ENCODE data around the gene FBXW5.

The FBXW5 gene

DNA sequence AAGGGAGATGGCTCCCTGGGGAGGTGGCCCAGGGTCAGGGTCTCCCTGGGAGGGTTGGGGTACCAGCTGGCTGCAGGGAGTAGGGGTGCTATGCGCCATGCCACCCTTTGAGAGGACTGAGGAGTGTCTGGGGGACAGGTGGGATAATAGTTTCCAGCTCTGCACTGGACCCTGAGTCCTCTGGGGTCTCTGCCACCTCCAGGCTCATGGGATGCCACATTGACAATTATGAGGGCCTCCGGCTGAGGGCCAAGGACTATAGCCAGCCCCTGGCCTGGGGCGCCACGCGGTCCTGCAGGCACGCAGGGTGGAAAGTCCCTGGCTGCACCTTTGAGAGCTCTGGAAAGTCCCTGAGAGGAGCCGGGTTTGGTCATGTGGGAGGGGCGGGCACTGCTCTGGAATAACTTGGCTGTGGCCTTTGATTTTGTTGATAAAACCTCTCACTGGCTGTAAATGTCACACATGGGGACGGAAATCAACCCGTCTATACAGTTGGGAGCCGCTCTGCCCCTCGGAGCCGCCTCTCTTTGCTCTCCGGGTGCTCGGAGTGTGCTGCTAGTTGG is 42.2 kb downstream of the FBXW5 start:
- peak; percentile 88 to 89 for ATAC-seq

DNA sequence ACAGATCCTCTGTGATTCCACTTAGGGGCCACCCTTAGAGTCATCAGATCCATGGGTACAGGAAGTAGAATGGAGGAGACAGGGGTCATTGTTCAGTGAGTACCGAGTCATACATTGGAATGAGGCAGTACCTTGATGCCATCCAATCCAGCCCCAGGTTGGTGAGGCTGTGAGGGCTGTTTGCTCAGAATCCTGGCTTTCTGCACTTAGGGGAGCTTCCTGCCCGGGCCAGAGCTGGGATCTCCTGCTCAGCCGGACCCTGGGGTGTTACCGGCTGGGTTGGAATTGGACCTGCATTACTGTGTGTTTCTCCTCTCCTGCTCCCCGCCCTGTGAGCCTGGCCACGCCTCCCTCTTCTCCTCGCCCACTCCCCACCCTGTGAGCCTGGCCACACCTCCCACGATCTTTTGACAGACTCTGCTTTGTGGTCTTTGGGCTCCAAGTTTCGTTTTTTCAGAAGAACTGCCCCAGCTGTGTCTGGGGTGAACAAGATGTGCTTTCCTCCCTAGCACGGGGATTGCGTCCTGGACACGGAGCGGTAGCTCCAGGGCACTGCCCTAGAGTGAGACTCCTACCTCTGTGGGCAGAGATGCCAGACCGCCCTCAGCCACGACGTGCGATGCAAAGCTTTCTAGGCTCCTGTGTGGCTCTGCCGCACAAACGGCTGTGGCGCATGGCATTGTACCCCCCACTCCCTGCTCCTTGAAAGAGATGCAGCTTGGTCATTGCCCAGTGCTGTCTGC is 42.9 kb downstream of the FBXW5 start:
- ATAC-seq = peak; percentile 68 to 73

DNA sequence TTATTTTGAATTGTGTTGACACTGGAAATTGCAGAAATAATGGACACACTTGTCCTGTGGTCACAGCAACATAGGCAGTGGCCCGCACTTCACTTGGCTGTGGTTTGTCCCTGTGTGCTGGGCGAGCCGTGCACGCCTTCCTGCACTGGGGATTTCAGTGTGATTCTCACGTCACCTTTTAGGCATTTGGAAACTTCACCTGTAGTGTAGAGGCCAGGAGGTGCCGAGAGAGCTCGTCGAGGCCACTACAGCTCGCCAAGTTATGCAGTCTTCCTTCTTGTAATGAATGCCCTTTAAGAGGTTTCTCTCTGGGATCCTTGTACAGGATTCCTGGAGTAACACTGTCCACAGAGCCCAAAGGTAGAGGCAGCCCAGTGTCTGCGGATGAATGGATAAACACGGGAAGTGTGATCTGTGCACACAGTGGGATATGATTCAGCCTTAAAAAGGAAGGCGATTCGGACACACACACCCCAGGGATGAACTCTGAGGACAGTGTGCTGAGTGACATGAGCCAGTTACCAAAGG is 43.5 kb downstream of the FBXW5 start:
- ATAC-seq = no peak

DNA sequence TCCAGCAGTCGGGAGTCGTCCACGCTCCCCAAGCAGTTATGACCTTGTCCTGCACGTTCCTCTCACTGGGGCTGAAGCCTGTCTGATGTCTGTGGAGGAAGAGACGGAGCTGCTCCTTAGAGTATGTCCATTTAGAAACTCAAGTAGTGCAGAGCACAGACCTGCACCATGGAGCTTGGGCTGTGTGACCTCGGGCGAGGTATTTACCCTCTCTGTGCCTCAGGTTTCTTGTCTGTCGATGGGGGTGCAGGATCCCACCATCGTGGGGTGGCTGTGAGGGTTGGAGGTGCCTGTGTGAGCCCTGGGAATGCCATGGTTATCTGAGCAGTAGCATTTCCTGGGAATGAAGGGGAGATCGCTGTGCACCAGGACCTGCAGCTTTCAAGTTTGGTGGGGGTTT is 44.0 kb downstream of the FBXW5 start:
- ATAC-seq = no peak

DNA sequence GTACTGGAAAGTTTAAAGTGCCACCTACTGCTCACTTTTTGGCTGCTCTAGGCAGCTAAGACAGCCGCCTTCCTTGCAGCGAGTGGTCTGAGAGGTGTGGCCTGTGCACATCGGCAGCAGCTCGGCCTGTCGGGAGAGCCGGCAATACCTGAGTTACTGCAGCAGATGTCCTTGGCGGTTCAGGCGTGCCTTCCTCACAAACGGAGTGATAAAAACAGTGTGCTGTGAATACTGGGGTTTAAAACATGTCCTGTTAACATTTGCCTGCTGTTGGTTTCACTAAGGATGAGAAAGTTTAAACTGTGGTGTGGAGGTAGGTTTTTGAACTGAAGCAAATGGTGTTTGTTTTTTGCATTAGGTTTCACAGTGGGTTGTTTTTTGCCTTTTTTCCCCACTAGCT is 45.3 kb downstream of the FBXW5 start:
- ATAC-seq = no peak

DNA sequence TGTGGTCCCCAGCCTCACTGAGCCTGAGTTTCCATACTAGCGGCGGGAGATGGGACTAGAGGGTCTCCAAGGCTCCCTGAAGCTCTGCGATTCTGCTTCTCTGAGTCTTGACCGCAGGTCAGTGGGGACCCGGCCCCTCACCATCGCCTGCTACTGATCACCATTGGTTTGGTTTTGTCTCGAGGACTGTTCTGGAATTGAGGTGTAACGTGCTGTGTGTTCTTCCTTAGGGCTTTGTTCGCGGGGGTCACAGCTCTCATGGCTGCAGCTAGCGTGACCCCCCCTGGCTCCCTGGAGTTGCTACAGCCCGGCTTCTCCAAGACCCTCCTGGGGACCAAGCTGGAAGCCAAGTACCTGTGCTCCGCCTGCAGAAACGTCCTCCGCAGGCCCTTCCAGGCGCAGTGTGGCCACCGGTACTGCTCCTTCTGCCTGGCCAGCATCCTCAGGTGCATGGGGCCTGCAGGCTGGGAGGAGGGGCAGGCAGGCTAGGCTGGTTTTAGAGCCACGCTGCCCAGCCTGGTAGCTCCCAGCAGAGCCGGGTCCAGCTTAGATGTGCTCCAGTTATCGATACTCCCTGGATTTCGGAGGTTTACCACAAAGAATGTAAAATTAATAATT is 45.9 kb downstream of the FBXW5 start:
- ATAC-seq = no peak

DNA sequence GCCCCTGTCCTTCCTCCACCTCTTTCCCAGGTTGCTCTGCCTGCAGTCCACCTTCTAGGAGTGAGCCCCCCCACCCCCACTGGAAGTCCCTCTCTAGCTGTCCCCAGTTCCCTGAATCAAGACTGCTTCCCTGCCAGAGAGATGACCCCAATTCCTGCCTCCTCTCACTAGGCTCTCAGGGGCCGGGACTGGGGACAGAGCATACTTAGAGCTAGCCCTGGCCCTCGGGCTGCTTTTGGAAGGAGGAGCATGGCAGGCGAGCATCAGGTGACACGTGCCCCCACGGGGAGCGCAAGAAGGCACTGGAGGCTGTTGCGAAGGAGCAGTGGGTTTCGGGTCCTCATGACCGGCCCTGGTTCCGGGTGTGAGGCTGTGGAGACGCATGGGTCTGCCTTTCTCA is 48.5 kb downstream of the FBXW5 start:
- ATAC-seq = no peak

DNA sequence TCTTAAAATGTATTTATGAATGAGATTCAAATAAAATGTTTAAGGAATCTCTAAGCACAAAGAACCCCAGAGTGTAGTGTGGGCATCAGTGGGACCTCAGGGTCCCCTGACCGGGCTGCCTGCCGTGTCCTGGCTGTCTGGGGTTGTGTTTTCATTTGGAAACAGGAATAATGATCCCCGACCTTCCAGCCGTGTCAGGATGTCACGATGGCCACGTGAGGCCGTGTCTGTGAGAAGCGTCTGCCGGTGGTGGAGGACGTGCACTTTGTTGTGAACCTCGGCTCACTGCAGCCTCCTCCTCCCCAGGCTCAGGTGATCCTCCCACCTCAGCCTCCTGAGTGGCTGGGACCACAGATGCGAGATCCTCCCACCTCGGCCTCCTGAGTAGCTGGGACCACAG is 53.9 kb downstream of the FBXW5 start:
- ATAC-seq = no peak

Data from activated CD4-positive, CD25-positive, alpha-beta regulatory T cell treated with anti-CD3 and anti-CD28 coated beads, Interleukin-2, amount 50 U/mL, for 24 hours (primary cell).